Urothelium cell line (cell line): ENCODE data around the gene SPAG8.
A peak's percentile ranks its signal among the peaks of the same experiment; 100 is the strongest.

Experiments used
- DNase-seq: peaks from one replicate; pipeline ENCODE4 v3.0.0; 2011; ENCODE audit warnings: low spot score, mixed read lengths
- FAIRE-seq: peaks from 2 replicates; lab custom pipeline; 2011; peaks lifted over from hg19 to GRCh38; lab: Jason Lieb, UNC

The SPAG8 gene

GRCh38 chr9:35840881-35841644, 29.0 kb upstream of the SPAG8 start:
- FAIRE-seq (no peak), DNase-seq (no peak)

GRCh38 chr9:35839926-35840325, 27.9 kb upstream of the SPAG8 start:
- DNase-seq (no peak), FAIRE-seq (no peak)

- no peak for FAIRE-seq
- DNase-seq: no peak
These were observed 24.5 kb upstream of the SPAG8 start for GRCh38 chr9:35836595-35836994.

GRCh38 chr9:35835766-35836165, 23.7 kb upstream of the SPAG8 start:
- no peak for DNase-seq
- no peak for FAIRE-seq

GRCh38 chr9:35835216-35835632, 23.2 kb upstream of the SPAG8 start:
- DNase-seq (no peak), FAIRE-seq (no peak)

GRCh38 chr9:35834260-35835215, 22.5 kb upstream of the SPAG8 start:
- no peak for DNase-seq
- peak; percentile 27 for FAIRE-seq

GRCh38 chr9:35832814-35833213, 20.8 kb upstream of the SPAG8 start:
- DNase-seq (no peak), FAIRE-seq (no peak)

- FAIRE-seq (no peak), DNase-seq (no peak)
These were observed 19.0 kb upstream of the SPAG8 start for GRCh38 chr9:35831040-35831439.

- DNase-seq: peak; percentile 25
These were observed 17.7 kb upstream of the SPAG8 start for GRCh38 chr9:35829764-35830096.

GRCh38 chr9:35829084-35829763, 17.2 kb upstream of the SPAG8 start, which contains the start of gene TMEM8B:
Gene TMEM8B, plus strand, starts transcription at chr9:35829228. Its CDS starts 220 bp downstream, at chr9:35829448.
- peak; percentile 97 for DNase-seq
- no peak for FAIRE-seq

More at GRCh38 chr9:35829764-35830096, 17.7 kb upstream of the SPAG8 start:
- FAIRE-seq: no peak

GRCh38 chr9:35828716-35829083, 16.6 kb upstream of the SPAG8 start, which contains the start of gene FAM221B:
Gene FAM221B, minus strand, starts transcription at chr9:35828732. Its CDS starts 2,571 bp downstream, at chr9:35826161.
- FAIRE-seq (no peak), DNase-seq (peak; percentile 20)

GRCh38 chr9:35827486-35827885, 15.4 kb upstream of the SPAG8 start:
- FAIRE-seq (no peak), DNase-seq (no peak)

GRCh38 chr9:35826071-35826701, 14.1 kb upstream of the SPAG8 start:
- DNase-seq (peak; percentile 41), FAIRE-seq (no peak)

- FAIRE-seq (no peak), DNase-seq (no peak)
These were observed 10.9 kb upstream of the SPAG8 start for GRCh38 chr9:35822926-35823325.

GRCh38 chr9:35820076-35820475, 8.0 kb upstream of the SPAG8 start:
- DNase-seq (no peak), FAIRE-seq (no peak)

- FAIRE-seq (no peak), DNase-seq (no peak)
These were observed 6.3 kb upstream of the SPAG8 start for GRCh38 chr9:35818341-35818740.

- DNase-seq (peak; percentile 40), FAIRE-seq (no peak)
These were observed 4.6 kb upstream of the SPAG8 start for GRCh38 chr9:35816708-35817107.

- peak; percentile 97 for DNase-seq
- peak; percentile 78 for FAIRE-seq
These were observed 2.9 kb upstream of the SPAG8 start, which contains the start of gene HINT2 for GRCh38 chr9:35814841-35815543. Gene HINT2, minus strand, starts transcription at chr9:35815042. Its CDS starts 63 bp downstream, at chr9:35814979.

- peak; percentile 76 for DNase-seq
- FAIRE-seq: no peak
These were observed 2.2 kb upstream of the SPAG8 start for GRCh38 chr9:35814106-35814840.
